Measurements from ENCODE around the gene TAOK3.

GRCh38 chr12:118219106-118219505, 153.6 kb downstream of the TAOK3 start:
- no peak for TF ChIP-seq FOS (IDR thresholded peaks at IDR 0.05; ENCODE audit: low read depth, low read length)
- TF ChIP-seq, protein P1, sequence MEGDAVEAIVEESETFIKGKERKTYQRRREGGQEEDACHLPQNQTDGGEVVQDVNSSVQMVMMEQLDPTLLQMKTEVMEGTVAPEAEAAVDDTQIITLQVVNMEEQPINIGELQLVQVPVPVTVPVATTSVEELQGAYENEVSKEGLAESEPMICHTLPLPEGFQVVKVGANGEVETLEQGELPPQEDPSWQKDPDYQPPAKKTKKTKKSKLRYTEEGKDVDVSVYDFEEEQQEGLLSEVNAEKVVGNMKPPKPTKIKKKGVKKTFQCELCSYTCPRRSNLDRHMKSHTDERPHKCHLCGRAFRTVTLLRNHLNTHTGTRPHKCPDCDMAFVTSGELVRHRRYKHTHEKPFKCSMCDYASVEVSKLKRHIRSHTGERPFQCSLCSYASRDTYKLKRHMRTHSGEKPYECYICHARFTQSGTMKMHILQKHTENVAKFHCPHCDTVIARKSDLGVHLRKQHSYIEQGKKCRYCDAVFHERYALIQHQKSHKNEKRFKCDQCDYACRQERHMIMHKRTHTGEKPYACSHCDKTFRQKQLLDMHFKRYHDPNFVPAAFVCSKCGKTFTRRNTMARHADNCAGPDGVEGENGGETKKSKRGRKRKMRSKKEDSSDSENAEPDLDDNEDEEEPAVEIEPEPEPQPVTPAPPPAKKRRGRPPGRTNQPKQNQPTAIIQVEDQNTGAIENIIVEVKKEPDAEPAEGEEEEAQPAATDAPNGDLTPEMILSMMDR (conservative IDR thresholded peaks at IDR 0.05; ENCODE audit: low read depth, low read length) = no peak
- TF ChIP-seq, protein P2, sequence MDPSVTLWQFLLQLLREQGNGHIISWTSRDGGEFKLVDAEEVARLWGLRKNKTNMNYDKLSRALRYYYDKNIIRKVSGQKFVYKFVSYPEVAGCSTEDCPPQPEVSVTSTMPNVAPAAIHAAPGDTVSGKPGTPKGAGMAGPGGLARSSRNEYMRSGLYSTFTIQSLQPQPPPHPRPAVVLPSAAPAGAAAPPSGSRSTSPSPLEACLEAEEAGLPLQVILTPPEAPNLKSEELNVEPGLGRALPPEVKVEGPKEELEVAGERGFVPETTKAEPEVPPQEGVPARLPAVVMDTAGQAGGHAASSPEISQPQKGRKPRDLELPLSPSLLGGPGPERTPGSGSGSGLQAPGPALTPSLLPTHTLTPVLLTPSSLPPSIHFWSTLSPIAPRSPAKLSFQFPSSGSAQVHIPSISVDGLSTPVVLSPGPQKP (IDR thresholded peaks at IDR 0.05; ENCODE audit: borderline replicate concordance, low read depth, low read length) = no peak
- no peak for TF ChIP-seq NFE2L2 (IDR thresholded peaks at IDR 0.05; ENCODE audit: low read depth, low read length)
- TF ChIP-seq SMC3 (IDR thresholded peaks at IDR 0.05; ENCODE audit: low read depth, low read length) = no peak
- TF ChIP-seq RAD21 (IDR thresholded peaks at IDR 0.05; ENCODE audit: low read length) = no peak
